LNCaP clone FGC (cell line): Measurements from ENCODE around the gene LSM3.
A peak's percentile ranks its signal among the peaks of the same experiment; 100 is the strongest.

ENCODE experiments used
- DNase-seq: peaks from one replicate; pipeline ENCODE4 v3.0.0-alpha.2; 2011; ENCODE audit warnings: low read depth
- H3K4me3 ChIP-seq: 2 replicates; pipeline ENCODE4 v1.5.1; 2011; ENCODE audit warnings: mild to moderate bottlenecking, low read depth, low read length, control low read depth
- TF ChIP-seq, protein P1 (sequence below): IDR thresholded peaks from 2 replicates; pipeline ENCODE4 v1.5.1; 2012; ENCODE audit warnings: mild to moderate bottlenecking; ENCODE audit not compliant: control insufficient read depth, insufficient read depth; ENCODE audit errors: extremely low read depth

Gene LSM3

DNA sequence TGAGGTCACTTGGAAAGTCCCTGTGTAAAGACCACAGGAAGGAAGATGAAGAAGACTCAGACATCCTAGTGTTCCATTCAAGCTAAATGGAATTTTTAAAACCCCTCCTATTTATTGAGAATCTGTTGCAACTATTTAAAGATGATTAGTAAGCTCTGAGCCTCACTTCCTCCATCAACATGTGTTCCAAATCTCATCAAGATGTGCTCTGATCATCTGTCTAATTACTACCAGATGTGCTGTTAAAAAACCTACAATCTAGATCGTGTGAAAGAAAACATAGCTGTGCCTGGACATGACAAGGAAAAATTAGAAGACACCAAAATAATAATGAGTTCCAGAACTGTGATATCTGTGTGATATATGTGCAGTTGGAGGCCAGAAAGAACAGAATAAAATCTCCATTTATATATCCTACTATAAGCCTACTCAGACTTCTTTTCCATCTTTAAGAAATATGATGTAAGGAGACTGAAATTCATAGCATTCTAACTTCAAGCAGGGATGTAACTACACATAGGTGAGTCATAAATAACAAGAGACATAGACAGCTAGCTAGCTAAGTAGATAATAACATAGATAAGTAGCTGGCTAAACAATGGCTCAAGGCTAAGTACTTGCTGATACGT is 8.0 kb upstream of the LSM3 start:
- TF ChIP-seq, protein P1, sequence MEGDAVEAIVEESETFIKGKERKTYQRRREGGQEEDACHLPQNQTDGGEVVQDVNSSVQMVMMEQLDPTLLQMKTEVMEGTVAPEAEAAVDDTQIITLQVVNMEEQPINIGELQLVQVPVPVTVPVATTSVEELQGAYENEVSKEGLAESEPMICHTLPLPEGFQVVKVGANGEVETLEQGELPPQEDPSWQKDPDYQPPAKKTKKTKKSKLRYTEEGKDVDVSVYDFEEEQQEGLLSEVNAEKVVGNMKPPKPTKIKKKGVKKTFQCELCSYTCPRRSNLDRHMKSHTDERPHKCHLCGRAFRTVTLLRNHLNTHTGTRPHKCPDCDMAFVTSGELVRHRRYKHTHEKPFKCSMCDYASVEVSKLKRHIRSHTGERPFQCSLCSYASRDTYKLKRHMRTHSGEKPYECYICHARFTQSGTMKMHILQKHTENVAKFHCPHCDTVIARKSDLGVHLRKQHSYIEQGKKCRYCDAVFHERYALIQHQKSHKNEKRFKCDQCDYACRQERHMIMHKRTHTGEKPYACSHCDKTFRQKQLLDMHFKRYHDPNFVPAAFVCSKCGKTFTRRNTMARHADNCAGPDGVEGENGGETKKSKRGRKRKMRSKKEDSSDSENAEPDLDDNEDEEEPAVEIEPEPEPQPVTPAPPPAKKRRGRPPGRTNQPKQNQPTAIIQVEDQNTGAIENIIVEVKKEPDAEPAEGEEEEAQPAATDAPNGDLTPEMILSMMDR = no peak
- no peak for DNase-seq
- H3K4me3 ChIP-seq = no peak overlapping the region

DNA sequence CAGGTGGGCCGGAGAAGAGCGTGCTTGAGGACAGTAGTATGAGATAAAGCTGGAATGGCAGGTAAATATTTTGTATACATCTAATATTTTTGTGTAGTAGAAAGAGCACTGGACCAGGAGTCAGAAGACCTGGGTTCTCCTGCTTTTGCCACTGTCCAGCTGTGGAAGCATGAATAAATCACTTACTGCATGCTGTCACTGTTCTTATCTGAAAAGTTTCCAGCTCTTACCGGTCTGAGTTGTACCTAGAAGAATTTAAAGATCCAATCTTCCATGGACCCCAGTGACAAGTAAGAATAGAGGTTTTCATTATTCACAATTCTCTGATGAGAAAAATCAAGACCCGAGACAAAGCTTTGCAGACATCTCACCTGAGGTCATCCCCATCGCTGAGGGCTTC is 6.1 kb upstream of the LSM3 start:
- TF ChIP-seq, protein P1 = no peak
- no peak overlapping the region for H3K4me3 ChIP-seq
- no peak for DNase-seq

DNA sequence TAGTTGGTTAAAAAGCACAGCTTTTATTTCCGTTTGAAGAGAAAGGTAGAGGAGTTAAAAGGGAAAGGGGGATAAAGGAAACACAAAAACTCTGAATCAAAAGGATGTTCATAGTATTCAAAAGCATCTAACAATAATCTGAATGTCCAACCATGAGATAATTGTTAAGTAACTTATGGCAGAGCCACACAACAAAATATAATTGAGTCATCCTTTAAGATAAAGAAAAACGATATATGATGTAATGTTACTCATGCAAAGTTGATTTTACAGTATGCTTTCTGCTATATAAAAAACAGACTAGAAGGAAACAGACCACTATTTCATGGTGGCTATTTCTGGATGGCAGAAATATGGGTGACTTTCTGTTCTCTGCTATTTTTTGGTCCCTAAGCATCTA is 4.1 kb upstream of the LSM3 start:
- no peak overlapping the region for H3K4me3 ChIP-seq
- TF ChIP-seq, protein P1 = no peak
- no peak for DNase-seq

DNA sequence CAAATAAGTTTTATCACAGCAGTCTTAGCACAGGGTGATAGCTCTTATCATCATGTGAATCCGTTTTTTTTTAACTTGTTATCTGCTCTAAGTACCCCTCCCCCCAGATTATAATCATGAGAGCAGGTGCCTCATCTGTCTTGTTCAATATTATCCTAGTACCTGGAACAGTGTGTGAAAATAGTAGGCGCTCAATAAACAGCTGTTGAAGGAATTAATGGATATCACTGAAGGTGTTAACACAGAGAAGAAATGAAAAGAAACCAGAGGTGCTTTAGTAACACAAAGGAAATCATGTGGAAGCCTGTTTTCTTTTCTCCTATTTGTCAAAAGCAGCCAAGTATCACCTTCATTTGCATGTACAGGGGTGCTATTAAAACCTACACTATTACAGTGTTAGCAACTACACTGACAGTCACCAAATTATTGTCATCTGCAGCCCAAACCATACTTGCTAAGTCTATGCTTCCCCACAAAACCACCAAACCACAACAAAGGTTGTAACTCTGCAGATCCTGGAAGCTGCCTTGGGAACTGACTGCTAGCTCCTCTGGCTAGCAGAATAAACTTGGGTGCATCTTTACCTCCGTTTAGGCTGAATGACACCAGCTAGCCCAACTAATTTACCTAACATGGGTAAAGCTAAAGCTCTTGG is 3.1 kb upstream of the LSM3 start:
- DNase-seq = no peak
- TF ChIP-seq, protein P1 = no peak
- no peak overlapping the region for H3K4me3 ChIP-seq

DNA sequence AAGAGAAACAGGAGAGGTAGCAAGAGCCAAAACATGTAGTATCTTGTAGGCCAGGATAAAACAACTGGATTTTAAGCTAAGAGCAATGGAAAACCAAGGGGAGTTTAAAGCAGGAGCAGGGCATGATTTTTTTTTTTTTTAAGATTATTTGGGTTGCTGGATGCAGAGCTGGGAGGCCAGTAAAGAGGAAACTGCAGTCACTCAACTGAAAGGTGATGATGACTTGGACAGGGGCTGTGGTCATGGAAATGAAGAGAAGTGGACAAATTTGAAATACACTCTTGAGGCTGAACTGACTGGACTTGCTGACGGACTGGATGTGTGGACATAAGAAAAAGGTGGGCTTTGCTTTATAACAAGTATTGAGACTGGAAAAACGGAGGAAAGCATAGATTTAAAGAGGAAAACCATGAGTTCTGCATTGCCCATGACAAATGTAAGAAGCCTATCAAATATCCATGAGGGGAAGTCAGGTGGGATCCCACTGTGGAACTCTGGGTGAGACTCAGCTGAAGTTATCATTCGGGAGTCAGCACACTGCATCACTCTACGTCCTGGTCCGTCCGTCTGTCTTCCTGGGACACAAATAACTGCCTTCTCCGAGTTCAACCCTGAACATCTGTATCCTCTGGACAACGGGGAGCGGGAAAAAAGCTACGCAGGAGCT is 904 bp upstream of the LSM3 start:
- peak overlapping the region; percentile 76 for H3K4me3 ChIP-seq
- TF ChIP-seq, protein P1 = no peak
- no peak for DNase-seq

DNA sequence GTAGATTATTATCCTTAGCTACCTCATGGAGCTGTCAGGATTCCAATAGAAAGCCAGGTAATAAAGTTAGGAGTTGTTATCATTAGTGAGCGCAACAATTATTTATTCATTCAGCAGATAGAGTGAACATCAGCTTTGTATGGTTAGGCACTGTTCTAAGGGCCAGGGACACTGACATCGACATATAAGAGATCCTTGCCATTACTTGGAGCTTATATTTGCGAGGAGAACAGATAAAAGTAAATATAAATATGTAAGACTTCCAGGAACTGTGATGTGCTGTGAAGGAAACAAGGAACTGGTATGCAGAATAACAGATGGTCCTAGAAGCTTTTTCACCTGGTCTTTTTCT is 473 bp downstream of the LSM3 start:
- DNase-seq = no peak
- TF ChIP-seq, protein P1 = no peak

More for the DNA sequence above, 473 bp downstream of the LSM3 start:
- peak overlapping the region; percentile 76 for H3K4me3 ChIP-seq
